HG02678 (cell line): ENCODE data around the gene EVX2.

Experiments
- ATAC-seq: cut with Tn5 transposase; IDR thresholded peaks from one replicate; pipeline ENCODE4 v1.9.1; 2021; ENCODE audit warnings: mild to moderate bottlenecking, moderate library complexity; ENCODE audit not compliant: unreplicated experiment

EVX2 gene

GRCh38 chr2:176083796-176084261 lies at the start of gene EVX2:
TSS of gene EVX2 (minus strand) at chr2:176083962. CDS start at chr2:176083776, 186 bp downstream.
- ATAC-seq: no peak

DNA sequence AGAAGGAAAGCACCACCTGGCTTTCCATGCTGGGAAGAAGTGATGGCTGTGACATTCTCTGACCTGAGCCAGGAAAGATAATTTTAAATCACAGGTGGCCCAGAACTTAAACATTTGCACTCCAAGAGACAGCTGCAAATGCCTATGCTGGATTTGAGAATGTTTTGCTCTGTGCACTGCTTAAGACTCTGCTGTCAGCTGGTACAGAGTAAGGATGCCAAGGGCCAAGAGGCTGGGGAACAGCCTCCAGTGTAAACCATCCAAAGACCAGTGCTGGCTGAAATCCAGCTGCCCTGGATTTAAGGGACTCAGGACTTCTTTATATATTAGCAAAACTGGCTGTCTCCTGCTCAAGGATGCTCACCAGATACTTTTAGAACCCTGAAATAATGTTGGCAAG lies 49.6 kb upstream of the EVX2 start:
- no peak for ATAC-seq

DNA sequence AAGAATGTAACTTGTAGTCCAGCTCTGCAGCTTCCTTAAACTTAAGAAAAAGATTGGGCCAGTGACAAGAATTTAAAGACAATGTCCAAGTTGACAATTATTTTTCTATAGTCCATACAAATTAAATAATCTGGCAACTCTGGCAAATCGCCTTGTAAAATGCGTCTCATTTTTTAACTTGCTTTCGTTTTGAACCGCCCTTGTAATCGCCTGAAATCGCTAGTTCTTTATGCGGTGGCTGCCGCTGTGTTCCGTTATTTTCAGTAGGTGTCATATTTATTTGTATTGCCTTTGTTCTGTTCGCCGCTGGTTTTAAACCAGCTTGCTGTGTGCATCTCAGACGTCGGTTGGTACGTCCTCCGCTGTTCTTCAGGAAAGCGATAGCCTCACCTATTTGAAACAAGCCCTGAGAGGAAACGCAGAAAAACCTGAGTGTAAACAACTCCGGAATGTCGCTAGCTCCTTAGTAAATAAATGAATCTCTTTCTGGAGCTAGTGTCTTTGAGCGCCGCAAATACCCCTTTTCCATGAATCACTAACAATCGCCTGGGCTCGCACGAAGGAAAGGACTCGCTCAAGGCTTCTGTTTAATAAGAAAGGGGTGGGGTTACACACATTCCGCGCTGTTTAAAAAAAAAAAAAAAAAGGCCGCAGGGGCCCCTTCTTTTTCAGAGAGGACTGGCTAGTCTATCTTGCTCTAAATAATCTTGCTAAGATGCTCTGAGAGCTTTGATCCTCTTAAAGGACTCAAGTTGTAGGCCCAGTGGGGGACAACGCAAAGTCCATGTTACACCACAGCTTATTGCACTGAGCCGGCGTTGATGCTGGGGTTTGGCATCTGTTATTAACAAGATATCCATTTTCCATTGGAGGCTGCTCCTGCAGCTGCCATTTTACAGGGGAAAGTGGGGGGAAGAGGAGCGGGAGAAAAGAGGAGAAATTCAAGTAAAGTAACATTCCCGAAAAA lies 48.7 kb upstream of the EVX2 start:
- ATAC-seq: no peak

DNA sequence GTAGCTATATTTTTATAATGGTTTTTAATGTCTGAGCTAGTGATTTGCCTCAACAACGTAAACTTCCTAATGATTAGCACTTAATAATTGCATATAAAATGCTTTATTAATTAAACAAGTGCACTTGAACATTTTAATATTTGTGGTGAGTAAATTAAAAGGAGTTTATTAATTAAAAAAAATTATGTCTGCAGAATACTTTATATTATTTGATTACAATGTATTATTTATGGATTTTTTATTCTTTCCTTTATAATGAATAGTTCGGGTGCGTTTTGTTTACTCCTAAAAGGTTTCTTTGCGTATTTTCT lies 48.0 kb upstream of the EVX2 start:
- no peak for ATAC-seq

GRCh38 chr2:176130957-176131847 lies 47.4 kb upstream of the EVX2 start:
- no peak for ATAC-seq

- ATAC-seq: no peak
Measured at GRCh38 chr2:176130147-176130956, 46.6 kb upstream of the EVX2 start.

- no peak for ATAC-seq
Measured at GRCh38 chr2:176129813-176130146, 46.0 kb upstream of the EVX2 start.

GRCh38 chr2:176128982-176129796 lies 45.4 kb upstream of the EVX2 start, which contains the start of gene HOXD8:
TSS of gene HOXD8 (plus strand) at chr2:176129705. CDS start at chr2:176130367, 662 bp downstream.
- no peak for ATAC-seq

DNA sequence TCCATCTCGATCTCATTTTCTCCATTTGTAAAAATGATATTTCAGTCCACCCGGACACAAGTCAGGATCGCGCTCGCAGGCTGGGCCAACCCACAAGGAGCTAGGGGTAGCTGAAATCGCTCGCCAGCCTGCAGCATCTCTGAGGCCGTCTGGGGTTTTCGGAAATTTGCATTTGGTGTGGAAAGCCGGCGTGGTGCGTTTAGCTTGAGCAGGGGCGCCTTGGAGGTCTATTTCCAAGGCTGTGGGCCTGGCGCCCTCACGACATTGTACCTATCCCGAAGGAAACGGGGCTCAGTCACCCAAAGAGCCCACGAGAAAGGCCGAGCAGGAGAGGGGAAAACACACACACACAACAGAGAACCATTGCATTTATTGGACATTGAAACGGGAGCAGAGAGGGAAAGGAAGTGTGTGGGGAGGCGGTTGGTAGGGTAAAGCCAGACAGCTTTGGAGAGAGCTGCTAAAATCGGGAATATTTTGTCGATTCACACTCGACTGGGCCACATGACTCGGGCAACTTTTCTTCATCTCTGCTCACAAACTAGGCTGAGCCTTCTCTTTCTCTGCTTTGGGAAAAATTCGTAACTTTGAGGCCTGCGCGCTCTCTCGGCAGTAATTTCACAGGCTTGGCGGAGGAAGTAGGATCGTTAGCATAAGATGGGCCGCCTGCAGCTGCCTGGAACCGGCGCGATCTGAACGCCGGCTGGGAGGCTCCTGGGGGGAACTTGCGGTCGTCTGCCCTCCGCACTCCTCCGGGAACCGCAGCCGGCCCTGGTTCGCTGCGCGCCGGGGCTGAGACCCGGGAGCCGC lies 44.6 kb upstream of the EVX2 start:
- no peak for ATAC-seq

DNA sequence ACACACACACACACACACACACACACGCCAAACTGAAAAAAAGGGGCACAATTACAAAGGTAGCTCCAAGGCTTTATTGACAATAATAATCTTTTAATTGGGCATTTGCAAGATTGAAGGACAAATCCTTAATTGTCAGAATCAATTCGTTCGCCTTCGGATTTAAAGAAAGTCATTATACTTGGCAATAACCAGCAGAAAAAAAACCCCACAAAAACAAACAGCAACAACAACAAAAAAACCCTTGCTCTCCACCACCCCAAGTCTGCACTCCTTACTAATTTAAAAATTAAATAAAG lies 44.0 kb upstream of the EVX2 start:
- no peak for ATAC-seq

- no peak for ATAC-seq
Measured at GRCh38 chr2:176126929-176127773, 43.4 kb upstream of the EVX2 start.

DNA sequence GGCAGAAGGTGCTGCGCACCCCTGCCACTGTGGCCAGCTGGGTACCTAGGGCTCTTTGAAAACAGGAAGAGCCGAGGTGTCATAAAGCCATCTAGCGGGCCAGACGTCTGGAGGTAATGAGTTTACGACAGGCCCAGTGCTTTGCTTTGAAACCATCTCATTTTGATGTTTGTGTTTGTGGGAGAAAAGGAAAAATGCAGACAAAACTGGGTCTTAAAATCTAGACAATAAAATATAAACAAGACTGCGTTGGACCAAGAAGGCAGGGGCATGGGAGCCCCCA lies 42.0 kb upstream of the EVX2 start:
- ATAC-seq: no peak

DNA sequence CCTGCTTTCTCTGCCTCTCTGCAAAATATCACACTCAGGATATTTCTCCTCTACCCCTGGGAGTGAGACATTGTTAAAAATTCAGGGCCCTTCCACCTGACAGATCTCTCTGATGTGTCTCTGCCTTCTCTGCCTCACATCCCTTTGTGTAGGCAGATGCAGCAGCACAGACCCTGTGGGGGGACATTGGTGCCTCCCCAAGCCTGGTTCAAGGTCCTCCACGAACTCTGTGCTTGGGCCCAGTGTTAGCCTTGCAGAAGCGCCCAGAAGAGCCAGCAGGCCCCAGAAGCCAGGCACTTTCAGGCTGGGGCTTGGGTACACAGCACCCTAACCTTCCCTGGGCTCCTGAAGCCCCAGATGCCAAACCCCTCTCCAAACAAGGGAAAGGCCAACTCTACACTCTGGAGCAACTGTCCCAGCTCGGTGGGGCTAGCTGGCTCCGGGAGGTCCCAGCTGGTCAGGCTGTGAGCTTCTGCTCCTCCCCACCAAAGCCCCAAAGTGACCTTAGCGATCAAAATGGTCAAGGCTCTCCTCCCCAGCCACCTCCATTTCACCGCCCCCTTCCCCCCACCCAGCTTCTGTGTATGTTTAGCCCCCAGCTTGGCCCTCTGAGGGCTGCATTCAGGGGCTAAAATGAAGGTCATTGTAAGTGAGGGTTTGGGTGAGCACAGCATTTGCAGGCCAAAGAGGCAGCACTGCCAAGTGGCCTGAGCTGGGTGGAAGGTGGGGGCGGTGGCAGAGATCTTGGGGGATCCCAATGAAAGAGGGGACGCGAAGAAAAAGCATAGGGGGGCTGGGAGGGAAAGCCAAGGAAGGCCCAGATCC lies 41.4 kb upstream of the EVX2 start:
- no peak for ATAC-seq

GRCh38 chr2:176124110-176124946 lies 40.6 kb upstream of the EVX2 start:
- ATAC-seq: no peak

GRCh38 chr2:176123411-176124109 lies 39.8 kb upstream of the EVX2 start:
- no peak for ATAC-seq

DNA sequence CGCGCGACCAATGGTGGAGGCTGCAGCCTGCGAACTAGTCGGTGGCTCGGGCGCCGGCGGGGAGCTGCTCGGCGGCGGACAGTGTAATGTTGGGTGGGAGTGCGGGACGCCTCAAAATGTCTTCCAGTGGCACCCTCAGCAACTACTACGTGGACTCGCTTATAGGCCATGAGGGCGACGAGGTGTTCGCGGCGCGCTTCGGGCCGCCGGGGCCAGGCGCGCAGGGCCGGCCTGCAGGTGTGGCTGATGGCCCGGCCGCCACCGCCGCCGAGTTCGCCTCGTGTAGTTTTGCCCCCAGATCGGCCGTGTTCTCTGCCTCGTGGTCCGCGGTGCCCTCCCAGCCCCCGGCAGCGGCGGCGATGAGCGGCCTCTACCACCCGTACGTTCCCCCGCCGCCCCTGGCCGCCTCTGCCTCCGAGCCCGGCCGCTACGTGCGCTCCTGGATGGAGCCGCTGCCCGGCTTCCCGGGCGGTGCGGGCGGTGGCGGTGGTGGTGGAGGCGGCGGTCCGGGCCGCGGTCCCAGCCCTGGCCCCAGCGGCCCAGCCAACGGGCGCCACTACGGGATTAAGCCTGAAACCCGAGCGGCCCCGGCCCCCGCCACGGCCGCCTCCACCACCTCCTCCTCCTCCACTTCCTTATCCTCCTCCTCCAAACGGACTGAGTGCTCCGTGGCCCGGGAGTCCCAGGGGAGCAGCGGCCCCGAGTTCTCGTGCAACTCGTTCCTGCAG lies 39.1 kb upstream of the EVX2 start, which contains the start of gene HOXD9:
Gene HOXD9, plus strand, starts transcription at position 37 of the 728 bp plus-strand sequence. Its CDS starts 50 bp downstream, at position 87.
- no peak for ATAC-seq
